AG10803 (cell line): Measurements from ENCODE around the gene CPXM2.
A peak's percentile ranks its signal among the peaks of the same experiment; 100 is the strongest.
"Not testable (repeated sequence)": the region's sequence is repeated elsewhere in the genome, so short reads cannot be mapped to it uniquely, and the experiment has no call there.

Experiments used
- DNase-seq: peaks from one replicate; pipeline ENCODE4 v3.0.0; 2010; ENCODE audit warnings: low read depth
- H3K4me3 ChIP-seq: 2 replicates; pipeline ENCODE4 v1.5.1; 2011; ENCODE audit warnings: mild to moderate bottlenecking, low read length, control low read depth
- CTCF ChIP-seq: conservative IDR thresholded peaks from 2 replicates; pipeline ENCODE4 v1.5.1; 2011; ENCODE audit warnings: mild to moderate bottlenecking, low read length, control low read depth, inconsistent platforms

Gene CPXM2

DNA sequence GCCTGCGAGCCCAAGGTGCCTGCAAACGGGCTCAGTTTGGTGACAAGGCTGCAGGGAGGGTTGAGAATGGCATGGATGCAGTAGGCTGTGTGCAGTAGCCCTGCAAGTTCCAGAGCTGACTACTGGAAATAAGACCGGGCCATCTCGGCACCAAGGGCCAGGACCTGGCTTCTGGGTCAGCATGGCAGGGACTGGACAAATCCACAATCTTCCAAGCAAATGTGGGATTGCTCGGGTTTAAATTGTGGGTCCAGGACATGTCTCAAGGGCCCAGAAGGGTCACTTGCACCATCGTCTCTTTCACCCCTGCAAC, 147.4 kb downstream of the CPXM2 start:
- DNase-seq: no peak
- TF ChIP-seq CTCF: no peak
- no peak overlapping the region for H3K4me3 ChIP-seq

DNA sequence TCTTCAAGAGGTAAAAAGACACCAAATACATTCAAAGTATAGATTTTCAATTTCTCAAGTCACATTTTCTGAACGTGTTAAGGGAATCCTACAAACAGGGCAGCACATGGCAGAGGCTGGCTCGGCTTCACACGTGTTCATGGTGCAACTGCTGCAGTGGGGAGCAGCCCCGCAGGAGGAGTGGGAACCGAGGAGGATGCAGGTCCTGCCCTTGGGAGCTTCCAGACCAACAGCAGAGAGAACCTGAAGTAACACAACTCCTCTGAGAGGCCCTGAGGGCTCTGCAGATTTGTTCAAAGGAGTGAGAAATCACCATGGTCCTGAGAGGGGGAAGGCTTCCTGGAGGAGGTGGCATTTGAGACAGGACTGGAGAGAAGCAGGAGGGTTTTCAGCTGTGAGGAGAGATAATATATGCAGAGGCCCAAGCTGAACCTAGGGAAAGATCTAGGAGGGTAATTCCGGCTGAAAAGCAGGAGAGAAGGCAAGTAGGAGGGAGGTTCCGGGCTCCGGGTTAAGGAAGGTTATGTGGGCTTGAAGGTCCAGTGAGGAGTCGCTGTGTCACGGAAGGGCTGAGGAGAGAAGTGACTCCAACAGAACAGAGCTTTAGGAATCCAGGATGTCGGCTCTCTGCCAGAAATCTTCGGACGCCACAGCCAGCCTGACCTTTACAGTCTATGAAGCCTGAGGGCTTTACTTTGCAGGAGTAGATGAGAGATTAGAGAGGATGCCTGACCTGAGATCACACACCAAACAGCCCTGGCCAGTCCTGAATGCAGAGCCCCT, 148.0 kb downstream of the CPXM2 start:
- DNase-seq: peak; percentile 31
- no peak overlapping the region for H3K4me3 ChIP-seq
- no peak for TF ChIP-seq CTCF

- DNase-seq: no peak
- TF ChIP-seq CTCF: no peak
- no peak overlapping the region for H3K4me3 ChIP-seq
Observed at GRCh38 chr10:123742751-123743440, 148.7 kb downstream of the CPXM2 start.

- no peak for TF ChIP-seq CTCF
- H3K4me3 ChIP-seq: no peak overlapping the region
- no peak for DNase-seq
Observed at GRCh38 chr10:123741711-123742110, 149.9 kb downstream of the CPXM2 start.

DNA sequence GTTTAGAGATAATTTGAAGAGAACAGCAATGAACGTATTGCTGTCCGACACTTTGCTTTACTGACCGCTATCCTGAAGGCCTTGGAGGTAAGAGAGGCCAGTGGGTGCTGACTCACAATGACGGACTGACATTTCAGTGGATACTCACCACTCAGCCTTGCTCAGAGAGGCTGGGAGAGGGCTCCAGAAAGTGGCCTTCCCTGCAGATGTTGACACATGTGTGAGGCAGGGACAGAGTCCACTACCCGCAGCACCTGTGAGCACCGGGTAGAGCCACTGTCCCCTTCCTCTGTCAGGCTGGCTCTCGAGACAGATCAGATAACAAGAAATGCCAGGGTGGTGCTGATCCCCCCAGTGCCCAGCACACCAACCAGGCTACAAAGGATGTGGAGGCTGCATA, 150.5 kb downstream of the CPXM2 start:
- TF ChIP-seq CTCF: no peak
- H3K4me3 ChIP-seq: no peak overlapping the region
- no peak for DNase-seq

GRCh38 chr10:123736917-123737316, 154.7 kb downstream of the CPXM2 start:
- DNase-seq, H3K4me3 ChIP-seq: not testable (repeated sequence)

DNA sequence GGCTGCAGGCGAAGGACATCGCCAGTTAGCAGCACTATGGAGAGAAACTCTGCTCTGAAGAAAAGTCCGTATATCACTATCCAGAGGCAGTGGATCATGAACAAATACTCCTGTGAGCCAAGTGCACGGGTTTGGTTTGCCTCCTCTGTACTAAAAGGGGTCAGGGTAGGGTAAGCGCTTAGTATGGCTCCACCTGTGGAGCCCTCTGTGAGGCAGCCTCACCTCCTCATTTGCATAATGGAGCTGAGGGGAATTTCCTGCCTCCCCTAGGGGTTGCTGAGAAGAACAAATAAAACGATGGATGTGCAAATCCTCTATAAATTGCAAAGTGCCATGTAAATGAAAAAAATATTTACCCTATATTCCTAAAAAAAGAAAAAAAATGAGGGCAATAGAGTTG, 162.1 kb downstream of the CPXM2 start:
- no peak for DNase-seq
- TF ChIP-seq CTCF: no peak
- H3K4me3 ChIP-seq: no peak overlapping the region
